RKO (cell line): ENCODE data around the gene CCDC150.
"Not testable (repeated sequence)": the region's sequence is repeated elsewhere in the genome, so short reads cannot be mapped to it uniquely, and the experiment has no call there.

Experiments
- DNase-seq: peaks from one replicate; pipeline ENCODE4 v3.0.0-alpha.2; 2016; ENCODE audit warnings: low spot score

Gene CCDC150

GRCh38 chr2:196639180-196640030 is at the start of gene CCDC150:
Gene CCDC150 (plus strand): TSS chr2:196639715. CDS start chr2:196639767, 52 bp downstream.
- DNase-seq: peak; percentile 95

GRCh38 chr2:196590286-196590685 is 49.2 kb upstream of the CCDC150 start:
- no peak for DNase-seq

GRCh38 chr2:196591004-196591403 is 48.5 kb upstream of the CCDC150 start:
- DNase-seq: no peak

GRCh38 chr2:196591621-196592022 is 47.9 kb upstream of the CCDC150 start:
- DNase-seq: no peak

GRCh38 chr2:196592331-196592910 is 47.1 kb upstream of the CCDC150 start:
- no peak for DNase-seq

GRCh38 chr2:196592911-196593881 is 46.3 kb upstream of the CCDC150 start, which contains the start of gene HECW2:
Gene HECW2 (minus strand): TSS chr2:196593554.
- DNase-seq: no peak

GRCh38 chr2:196594158-196594557 is 45.4 kb upstream of the CCDC150 start:
- DNase-seq: no peak

GRCh38 chr2:196597531-196597930 is 42.0 kb upstream of the CCDC150 start:
- peak; percentile 35 for DNase-seq

- no peak for DNase-seq
Observed at GRCh38 chr2:196598412-196598811, 41.1 kb upstream of the CCDC150 start.

- no peak for DNase-seq
Observed at GRCh38 chr2:196598846-196599245, 40.7 kb upstream of the CCDC150 start.

- peak; percentile 87 for DNase-seq
Observed at GRCh38 chr2:196601430-196602306, 37.8 kb upstream of the CCDC150 start.

- DNase-seq: no peak
Observed at GRCh38 chr2:196604196-196604595, 35.3 kb upstream of the CCDC150 start.

- DNase-seq: no peak
Observed at GRCh38 chr2:196606516-196606915, 33.0 kb upstream of the CCDC150 start.

GRCh38 chr2:196607073-196607472 is 32.4 kb upstream of the CCDC150 start:
- DNase-seq: no peak

GRCh38 chr2:196607896-196608295 is 31.6 kb upstream of the CCDC150 start:
- not testable (repeated sequence) for DNase-seq

- no peak for DNase-seq
Observed at GRCh38 chr2:196609806-196610205, 29.7 kb upstream of the CCDC150 start.

GRCh38 chr2:196610796-196611195 is 28.7 kb upstream of the CCDC150 start:
- no peak for DNase-seq

- DNase-seq: no peak
Observed at GRCh38 chr2:196613302-196613701, 26.2 kb upstream of the CCDC150 start.

- no peak for DNase-seq
Observed at GRCh38 chr2:196617430-196617829, 22.1 kb upstream of the CCDC150 start.

- no peak for DNase-seq
Observed at GRCh38 chr2:196618661-196619060, 20.9 kb upstream of the CCDC150 start.

- no peak for DNase-seq
Observed at GRCh38 chr2:196630531-196630930, 9.0 kb upstream of the CCDC150 start.
